A549 treated with DMSO at 1 μM for 4 hours (cell line): ENCODE results near the gene ITGA3. TPM values are rescaled to one million over a fixed set of nuclear protein-coding genes. Genes with fewer than 3 reads are reported as not detected.

Experiments
- total RNA-seq: library from RNA; stranded (reverse); fragments of 200-300 nt; extraction: Qiagen RNA extraction; gene quantifications from 5 replicates; pipeline ENCODE4 v1.2.3, GENCODE V29; 2022; ENCODE audit warnings: low read depth

The ITGA3 gene
- 429 to 478 TPM (median 448 TPM) in 5 replicates for total RNA-seq

GRCh38 chr17:50055426-50056216, at the start of gene ITGA3:
TSS of gene ITGA3 (plus strand) at chr17:50056110. CDS start at chr17:50056440, 330 bp downstream.

GRCh38 chr17:50094753-50095619, 39.1 kb downstream of the ITGA3 start, which contains the start of gene PDK2:
TSS of gene PDK2 (plus strand) at chr17:50095351. CDS start at chr17:50095436, 85 bp downstream.

DNA sequence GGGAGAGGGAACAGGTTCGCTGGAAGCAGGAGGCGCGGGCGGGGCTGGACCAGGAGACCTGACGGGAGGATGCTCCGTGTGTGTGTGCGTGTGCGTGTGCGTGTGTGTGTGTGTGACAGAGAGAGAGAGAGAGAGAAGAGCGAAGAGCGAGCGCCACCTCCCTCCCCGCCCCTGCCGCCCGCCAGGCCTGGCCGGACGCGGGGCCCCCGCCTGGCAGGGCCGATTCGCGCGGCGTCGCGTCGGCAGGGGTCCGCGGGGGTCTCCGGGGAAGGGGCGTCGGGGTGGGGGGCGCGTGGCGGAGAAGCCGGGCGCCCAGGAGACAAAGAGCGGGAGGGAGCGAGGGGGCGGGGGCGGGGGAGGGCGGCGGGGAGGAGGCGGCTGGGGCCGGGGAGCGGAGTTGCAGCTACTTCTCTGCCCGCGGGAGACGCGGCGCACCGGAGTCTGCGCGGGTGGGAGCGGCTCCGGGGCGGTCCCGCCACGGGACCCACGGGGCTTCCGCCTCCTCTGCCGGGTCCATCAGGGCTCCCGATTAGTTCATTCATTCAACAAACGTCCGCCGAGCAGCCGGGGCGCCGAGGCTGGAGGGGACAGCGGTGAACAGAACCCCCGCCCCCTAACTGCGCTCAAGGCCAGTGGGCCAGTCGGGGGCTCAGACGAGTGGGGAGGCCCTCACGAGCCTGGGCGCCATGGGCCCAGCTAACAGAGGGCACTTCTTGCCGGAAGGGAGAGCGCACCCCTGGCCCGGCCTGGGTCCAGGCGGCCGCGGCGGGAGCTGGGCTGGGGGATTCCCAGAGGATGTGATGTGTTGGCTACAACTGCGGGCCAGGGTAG, 74.0 kb downstream of the ITGA3 start, which contains the start of gene SAMD14:
SAMD14 (minus strand) TSS at position 433 of the 831 bp plus-strand sequence. CDS start 5,201 bp downstream, outside the sequence.

Other genes starting within 250 kb of the ITGA3 start
- not detected in 5 replicates for gene TAC4, start 208.0 kb upstream of the ITGA3 start, total RNA-seq
- 2.4 to 3.3 TPM (median 3.0 TPM) in 5 replicates for gene DLX4, start 86.9 kb upstream of the ITGA3 start, total RNA-seq
- 0.08 to 0.28 TPM (median 0.14 TPM) in 5 replicates for gene DLX3, start 60.9 kb upstream of the ITGA3 start, total RNA-seq
- gene PDK2, start 39.2 kb downstream of the ITGA3 start, total RNA-seq: 18.8 to 21.6 TPM (median 19.0 TPM) in 5 replicates
- gene SAMD14, start 74.0 kb downstream of the ITGA3 start, total RNA-seq: 0.24 to 0.51 TPM (median 0.38 TPM) in 5 replicates
- 45.7 to 65.4 TPM (median 59.4 TPM) in 5 replicates for gene PPP1R9B, start 94.6 kb downstream of the ITGA3 start, total RNA-seq
- 1.5 to 2.7 TPM (median 1.8 TPM) in 5 replicates for gene SGCA, start 109.9 kb downstream of the ITGA3 start, total RNA-seq
- 8.5 to 11.9 TPM (median 9.5 TPM) in 5 replicates for gene COL1A1, start 145.5 kb downstream of the ITGA3 start, total RNA-seq
- gene TMEM92, start 218.4 kb downstream of the ITGA3 start, total RNA-seq: 22.2 to 30.1 TPM (median 26.9 TPM) in 5 replicates